Activated naive CD4-positive, alpha-beta T cell treated with anti-CD3 and anti-CD28 coated beads, Interleukin-2, amount 50 U/mL, for 72 hours (primary cell): ENCODE results near the gene SMTN. TPM values are rescaled to one million over a fixed set of nuclear protein-coding genes. Genes with fewer than 3 reads are reported as not detected.
A peak's percentile ranks its signal among the peaks of the same experiment; 100 is the strongest.
"Not testable (repeated sequence)": the region's sequence is repeated elsewhere in the genome, so short reads cannot be mapped to it uniquely, and the experiment has no call there.

Source experiments
- ATAC-seq, 2 donors: fragments of 150-1000 bp; cut with Tn5 transposase; 2 replicates each; pipeline ENCODE4 v1.10.0; 2021; ENCODE audit warnings: mild to moderate bottlenecking in 2 of 2, moderate library complexity in 2 of 2
- DNase-seq, 2 donors: peaks; one replicate each; pipeline ENCODE4 v3.0.0; 2021 to 2022; ENCODE audit warnings: low spot score in 2 of 2
- H3K27ac Mint-ChIP-seq, 2 donors: one replicate each; pipeline ENCODE4 v1.8.0; 2022; ENCODE audit warnings: mild to moderate bottlenecking in 2 of 2, mixed read lengths in 2 of 2
- H3K36me3 Mint-ChIP-seq, 2 donors: one replicate each; pipeline ENCODE4 v1.8.0; 2022; ENCODE audit warnings: mixed read lengths in 2 of 2
- H3K9me3 Mint-ChIP-seq, 2 donors: one replicate each; pipeline ENCODE4 v1.8.0; 2022; ENCODE audit warnings: mixed read lengths in 2 of 2
- total RNA-seq, 2 donors: library from RNA; stranded (reverse); gene quantifications; one replicate each; pipeline ENCODE4 v1.2.3, GENCODE V29; 2022

SMTN gene
- total RNA-seq, 2 donors from 2014 or later = 32.5 to 128 TPM

DNA sequence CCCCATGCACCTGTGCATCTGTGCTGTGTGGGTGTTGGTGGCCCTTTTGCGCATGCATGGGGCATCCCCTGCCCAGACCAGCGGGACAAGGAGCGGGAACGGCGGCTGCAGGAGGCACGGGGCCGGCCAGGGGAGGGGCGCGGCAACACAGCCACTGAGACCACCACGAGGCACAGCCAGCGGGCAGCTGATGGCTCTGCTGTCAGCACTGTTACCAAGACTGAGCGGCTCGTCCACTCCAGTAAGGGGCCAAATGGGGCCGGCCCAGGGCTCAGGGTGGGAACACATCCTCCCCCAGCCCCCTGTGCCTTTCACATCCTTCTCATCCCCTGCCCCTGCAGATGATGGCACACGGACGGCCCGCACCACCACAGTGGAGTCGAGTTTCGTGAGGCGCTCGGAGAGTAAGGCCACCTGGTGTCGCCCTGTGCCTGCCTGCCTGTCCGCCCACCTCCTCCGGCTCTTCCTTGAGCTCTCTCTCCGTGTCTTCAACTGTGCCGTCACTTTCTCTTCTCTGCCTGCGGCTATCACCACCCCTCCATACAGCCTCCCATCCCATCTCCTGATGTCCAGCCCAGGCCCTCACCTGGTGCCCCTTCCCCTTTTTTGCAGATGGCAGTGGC is 15.7 kb downstream of the SMTN start:
- Mint-ChIP-seq H3K9me3 (no peaks in the 10 kb centered on the region), H3K36me3 (no peaks in the 10 kb centered on the region), H3K27ac (peak overlapping the region; percentile 47 to 50)
- ATAC-seq (no peak), DNase-seq (no peak)

DNA sequence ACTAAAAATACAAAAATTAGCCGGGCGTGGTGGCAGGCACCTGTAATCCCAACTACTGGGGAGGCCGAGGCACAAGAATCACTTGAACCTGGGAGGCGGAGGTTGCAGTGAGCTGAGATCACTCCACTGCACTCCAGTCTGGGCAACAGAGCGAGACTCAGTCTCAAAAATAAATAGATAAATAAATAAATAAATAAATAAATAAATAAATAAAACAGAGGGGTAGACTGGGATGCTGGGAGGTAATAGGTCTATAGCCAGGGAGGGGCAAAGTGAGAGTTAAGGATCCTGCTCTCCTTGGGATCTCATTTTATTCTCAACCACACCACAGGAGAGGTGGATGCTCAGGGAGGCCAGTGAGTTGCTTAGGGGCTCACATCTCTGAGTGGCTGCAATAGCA is 16.4 kb downstream of the SMTN start:
- H3K27ac Mint-ChIP-seq, H3K9me3 Mint-ChIP-seq, H3K36me3 Mint-ChIP-seq, ATAC-seq, DNase-seq: not testable (repeated sequence)

DNA sequence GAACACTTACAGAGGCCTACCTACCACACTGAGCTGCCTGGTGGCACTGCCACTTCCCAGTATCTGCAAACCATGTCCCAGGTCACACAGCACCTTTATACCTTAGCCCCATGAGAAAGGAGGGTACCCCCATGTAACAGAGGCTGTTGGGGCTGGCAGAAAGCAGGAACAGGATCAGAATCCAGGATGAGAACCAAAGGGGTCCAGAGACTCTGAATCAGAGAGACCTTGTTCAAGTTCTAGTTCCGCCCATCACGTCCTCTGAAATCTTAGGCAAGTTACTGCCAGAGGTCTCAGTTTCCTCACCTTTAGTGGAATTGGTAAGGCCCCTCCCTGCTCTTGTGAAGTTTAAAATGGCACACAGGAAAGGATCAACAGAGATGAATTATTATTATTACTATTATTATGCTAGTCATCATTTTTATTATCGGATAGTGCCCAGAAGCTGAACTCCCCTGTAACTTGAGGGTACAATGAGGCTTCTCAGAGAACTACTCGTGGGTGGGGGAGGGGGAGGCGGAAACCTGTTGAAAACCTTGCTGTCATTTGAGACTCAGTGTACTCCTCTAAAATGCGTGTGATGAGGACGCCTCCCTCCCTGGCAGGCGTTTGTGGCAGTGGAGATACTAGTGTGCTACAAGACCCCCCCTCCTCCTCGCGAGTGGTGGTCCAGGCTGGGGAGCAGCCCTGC is 17.0 kb downstream of the SMTN start:
- H3K36me3 Mint-ChIP-seq = no peaks in the 10 kb centered on the region
- H3K27ac Mint-ChIP-seq = no peak overlapping the region
- DNase-seq = no peak
- H3K9me3 Mint-ChIP-seq = no peaks in the 10 kb centered on the region
- ATAC-seq = no peak

DNA sequence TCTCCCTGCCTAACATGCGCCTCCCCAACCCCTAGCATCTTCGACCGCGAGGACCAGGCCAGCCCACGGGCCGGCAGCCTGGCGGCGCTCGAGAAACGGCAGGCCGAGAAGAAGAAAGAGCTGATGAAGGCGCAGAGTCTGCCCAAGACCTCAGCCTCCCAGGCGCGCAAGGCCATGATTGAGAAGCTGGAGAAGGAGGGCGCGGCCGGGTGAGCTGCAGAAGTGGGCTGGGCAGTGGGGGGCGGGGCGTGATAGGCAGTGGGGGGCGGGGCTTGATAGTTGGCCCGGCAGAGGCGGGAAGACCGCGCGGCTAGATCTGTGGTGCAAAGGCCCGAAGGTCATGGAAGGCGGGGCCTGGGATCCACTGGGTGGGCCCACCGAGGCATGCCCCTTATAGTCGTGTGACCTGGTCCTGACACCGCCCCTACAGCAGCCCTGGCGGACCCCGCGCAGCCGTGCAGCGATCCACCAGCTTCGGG is 17.6 kb downstream of the SMTN start:
- no peak overlapping the region for H3K27ac Mint-ChIP-seq
- DNase-seq (no peak), ATAC-seq (no peak)
- no peaks in the 10 kb centered on the region for H3K9me3 Mint-ChIP-seq
- no peaks in the 10 kb centered on the region for H3K36me3 Mint-ChIP-seq

DNA sequence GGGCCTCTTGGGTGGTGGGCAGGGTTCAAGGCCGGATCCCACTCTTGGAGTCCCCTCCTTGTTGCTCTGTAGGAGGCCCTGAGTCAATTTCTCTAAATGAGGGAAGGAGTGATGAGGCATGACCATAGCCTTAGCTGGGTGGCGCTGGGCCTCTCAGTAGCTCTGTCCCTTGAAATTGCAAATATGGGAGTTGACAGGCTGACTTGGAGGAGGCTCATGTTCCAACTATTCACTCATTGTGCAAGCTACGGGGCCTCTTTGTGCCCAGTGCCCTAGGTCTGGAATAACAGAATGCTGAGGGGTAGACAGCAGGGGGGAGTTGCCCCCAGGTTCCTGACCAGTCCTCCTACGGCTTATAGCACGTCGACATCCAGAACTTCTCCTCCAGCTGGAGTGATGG is 18.3 kb downstream of the SMTN start:
- Mint-ChIP-seq H3K36me3 (no peaks in the 10 kb centered on the region), H3K27ac (no peak overlapping the region), H3K9me3 (no peaks in the 10 kb centered on the region)
- ATAC-seq = no peak
- no peak for DNase-seq

DNA sequence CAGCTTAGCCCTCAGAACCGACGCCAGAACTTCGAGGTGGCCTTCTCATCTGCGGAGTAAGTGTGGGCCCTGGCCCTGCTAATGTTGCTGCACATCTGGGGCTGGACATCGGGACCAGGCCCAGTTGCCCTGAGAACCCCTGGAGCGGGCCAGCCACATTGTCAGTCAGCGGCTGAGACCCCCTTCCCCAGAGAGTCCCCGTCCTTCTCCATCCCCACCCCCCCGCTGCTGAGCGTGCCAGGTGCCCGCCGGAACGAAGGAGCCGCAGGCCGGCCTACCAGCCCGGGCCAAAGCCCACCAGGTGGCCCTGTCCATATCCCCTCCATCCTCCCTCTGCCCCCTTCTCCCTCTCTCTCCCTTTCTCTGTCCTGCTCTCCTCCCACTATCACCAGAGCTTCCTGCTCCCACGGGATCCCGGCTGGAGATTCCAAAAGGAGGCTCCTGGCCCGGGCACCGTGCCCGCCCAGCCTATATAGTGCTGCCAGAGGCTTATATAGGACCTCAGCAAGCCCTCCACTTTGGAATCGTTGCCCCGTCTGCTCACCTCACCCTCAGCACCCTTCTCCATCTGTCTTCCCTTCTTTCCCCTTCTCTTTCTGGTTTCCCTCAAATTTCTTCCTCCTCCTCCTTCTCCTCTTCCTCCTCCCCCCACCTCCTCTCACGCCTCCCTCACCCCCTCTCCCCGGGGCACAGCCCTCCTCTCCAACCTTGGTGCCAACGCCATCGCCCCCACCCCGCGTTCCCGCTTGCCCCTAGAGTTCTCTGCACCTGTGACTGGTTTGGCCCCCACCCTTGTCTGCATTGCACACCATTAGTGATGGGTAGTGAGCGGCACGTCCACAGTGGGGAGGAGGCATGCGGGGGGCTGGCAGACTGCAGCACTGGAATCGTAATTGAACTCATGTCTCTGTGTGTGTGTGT is 19.0 kb downstream of the SMTN start:
- Mint-ChIP-seq H3K27ac (peak overlapping the region in 1 of 2 donors; percentile 86), H3K36me3 (no peaks in the 10 kb centered on the region), H3K9me3 (no peaks in the 10 kb centered on the region)
- DNase-seq = no peak
- no peak for ATAC-seq

DNA sequence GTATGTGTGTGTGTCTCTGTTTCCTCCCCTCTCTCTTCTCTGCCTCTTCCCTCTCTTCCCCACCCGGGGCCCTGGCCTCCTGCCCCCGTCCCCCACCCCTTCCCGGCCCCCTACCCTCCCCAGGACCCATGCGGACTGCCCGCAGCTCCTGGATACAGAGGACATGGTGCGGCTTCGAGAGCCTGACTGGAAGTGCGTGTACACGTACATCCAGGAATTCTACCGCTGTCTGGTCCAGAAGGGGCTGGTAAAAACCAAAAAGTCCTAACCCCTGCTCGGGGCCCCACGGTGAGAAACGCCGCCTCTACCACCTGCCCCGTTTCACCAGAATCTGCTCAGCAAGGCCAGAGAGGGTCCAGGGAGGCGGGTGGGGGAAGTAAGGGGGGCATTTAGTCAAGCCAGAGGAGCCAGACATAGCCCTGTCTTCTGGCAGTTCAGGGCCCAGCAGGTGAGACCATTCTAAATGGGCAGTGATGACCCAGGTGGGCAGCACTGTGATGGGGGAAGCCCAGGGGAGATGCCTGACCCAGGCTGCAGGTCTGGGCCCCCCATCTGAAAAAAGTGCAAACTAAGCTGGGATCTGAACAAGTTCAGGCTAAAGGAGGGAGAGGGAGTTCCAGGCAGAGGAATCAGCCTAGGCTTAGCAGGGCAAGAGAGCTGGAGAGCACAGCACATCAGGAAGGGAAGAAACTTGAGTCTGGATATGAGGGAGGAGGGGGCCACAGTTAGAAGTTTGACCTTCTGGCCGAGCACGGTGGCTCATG is 19.8 kb downstream of the SMTN start:
- DNase-seq (no peak), ATAC-seq (no peak)
- peak overlapping the region in 1 of 2 donors; percentile 36 for H3K27ac Mint-ChIP-seq
- no peaks in the 10 kb centered on the region for H3K36me3 Mint-ChIP-seq
- H3K9me3 Mint-ChIP-seq = no peaks in the 10 kb centered on the region

DNA sequence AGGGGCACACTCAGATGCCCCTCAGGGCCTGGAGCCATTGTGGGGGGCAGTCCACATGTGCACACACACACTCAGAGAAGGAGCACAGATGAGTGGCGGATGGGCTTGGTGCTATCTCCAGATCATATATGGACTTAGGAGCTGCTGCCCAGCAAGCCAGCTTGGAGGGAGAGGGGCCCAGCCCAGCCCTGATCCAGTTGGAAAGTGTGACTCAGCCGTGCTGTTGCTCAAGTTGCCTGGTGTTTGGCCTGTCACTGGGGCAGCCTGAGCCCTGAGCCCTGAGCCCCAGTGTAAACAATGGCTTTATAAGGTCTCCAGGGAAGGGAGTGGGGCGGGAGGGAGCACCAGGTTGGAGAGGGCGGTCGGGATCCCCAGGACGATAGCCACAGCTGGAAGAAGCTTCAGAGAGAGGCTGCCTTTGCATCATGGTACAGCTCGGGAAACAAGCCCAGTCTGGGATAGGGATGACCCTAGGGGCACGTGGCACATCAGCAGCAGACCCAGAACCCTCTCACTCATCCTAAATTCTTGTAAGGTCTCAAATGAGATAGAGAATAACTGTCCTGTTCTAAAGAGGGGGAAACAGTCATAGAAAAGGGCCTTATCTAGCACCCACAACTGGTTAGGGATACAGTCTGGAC is 21.4 kb downstream of the SMTN start:
- DNase-seq (no peak), ATAC-seq (no peak)
- no peaks in the 10 kb centered on the region for H3K36me3 Mint-ChIP-seq
- H3K27ac Mint-ChIP-seq = no peak overlapping the region
- H3K9me3 Mint-ChIP-seq = no peaks in the 10 kb centered on the region

DNA sequence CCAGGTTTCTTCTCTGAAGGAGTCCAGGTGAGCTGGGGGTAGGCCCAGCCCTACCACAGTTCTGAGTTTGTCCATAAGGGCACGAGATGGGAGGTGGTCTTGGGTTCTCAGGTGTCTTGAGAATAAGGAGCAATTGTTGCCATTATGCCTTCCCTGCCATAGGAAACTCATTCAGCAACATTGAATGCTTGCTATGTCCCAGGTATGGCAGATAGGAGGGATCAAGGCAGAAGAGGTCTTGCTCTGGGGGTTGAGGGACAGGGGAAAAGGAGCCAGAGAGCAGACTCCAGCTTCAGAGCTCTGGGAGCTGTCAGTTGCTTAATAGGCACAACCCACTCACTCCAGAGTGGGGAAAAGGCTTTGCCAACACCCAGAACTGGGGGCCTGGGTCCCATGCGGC is 22.0 kb downstream of the SMTN start:
- H3K9me3 Mint-ChIP-seq = no peaks in the 10 kb centered on the region
- ATAC-seq = no peak
- H3K27ac Mint-ChIP-seq = no peak overlapping the region

DNA sequence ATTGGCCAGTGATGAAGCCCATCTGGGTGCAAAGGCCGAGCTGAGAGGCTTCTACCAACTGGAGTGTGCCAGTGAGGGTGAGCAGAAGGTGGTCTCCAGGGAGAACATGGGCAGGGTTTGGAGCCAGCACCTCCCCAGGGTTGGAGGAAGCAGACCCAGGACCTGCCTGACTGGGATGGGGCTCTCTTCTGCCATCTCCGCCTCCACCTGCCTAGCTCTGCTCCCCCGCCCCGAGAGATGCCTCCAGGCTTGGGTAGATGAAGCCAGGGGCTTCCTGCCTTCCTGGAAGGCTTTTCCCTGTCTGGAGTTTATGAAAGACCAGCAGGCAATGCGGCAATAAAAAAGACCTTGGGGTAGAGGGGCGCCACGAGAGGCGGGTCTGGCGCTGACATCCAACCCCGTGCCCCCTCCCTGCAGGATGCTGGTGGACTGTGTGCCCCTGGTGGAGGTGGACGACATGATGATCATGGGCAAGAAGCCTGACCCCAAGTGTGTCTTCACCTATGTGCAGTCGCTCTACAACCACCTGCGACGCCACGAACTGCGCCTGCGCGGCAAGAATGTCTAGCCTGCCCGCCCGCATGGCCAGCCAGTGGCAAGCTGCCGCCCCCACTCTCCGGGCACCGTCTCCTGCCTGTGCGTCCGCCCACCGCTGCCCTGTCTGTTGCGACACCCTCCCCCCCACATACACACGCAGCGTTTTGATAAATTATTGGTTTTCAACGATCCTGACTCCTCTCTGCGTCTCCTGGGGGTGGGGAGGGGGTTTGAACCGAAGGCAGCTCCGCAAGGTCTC is 23.0 kb downstream of the SMTN start:
- ATAC-seq (no peak), DNase-seq (no peak)
- no peaks in the 10 kb centered on the region for H3K9me3 Mint-ChIP-seq
- H3K36me3 Mint-ChIP-seq = no peaks in the 10 kb centered on the region
- no peak overlapping the region for H3K27ac Mint-ChIP-seq

More for the DNA sequence above, 22.0 kb downstream of the SMTN start:
- no peaks in the 10 kb centered on the region for H3K36me3 Mint-ChIP-seq
- no peak for DNase-seq

DNA sequence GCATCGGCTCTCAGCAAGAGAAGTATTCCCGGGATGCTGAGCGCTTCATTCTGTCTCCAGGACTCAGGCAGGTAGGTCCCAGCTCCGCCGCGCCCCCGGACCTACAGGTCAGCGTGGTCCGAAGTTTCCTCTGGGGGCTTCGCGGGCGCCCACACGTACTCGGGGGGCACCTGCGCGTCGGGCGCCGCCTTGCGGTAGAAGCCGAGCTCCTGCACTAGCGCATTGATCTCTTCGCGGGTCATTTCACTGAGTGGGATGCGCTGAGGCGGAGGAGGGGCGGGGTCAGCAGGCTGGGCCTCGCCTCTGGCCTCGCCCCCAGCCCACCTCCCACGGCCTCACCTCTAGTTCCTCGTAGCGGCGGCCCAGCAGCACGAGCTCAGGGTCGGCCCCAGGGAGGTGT is 23.8 kb downstream of the SMTN start:
- no peak for DNase-seq
- Mint-ChIP-seq H3K36me3 (no peaks in the 10 kb centered on the region), H3K27ac (no peak overlapping the region), H3K9me3 (no peaks in the 10 kb centered on the region)
- ATAC-seq = no peak

DNA sequence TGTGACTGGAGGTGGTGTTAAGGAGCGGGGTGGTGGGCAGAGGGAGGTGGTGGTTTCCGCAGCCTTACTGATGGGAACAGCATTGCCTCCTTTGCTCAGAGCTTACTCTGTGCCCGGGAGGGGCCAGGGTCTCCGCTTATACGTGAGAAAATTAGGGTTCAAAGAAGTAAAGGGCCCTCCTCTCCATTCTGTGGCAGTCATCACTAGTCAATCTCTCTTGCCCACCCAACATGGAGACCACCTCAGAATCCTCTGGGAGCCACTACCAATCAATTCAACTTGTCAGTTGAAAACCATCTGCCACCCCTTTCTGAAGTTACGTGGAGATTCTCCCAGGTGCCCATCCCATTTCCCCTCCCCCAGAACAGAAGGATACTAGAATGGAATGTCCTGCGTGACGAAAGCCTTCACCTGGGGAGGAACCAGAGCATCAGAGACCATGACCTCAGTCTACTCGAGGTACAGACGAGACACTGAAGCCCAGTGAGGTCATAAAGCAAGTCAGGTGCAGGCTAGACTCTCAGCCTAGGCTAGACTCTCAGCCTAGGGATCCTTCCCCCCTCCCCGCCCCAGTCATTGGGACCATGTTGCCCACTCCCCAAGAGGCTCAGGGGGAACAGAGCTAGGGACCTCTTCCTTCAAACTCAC is 24.3 kb downstream of the SMTN start:
- H3K27ac Mint-ChIP-seq = peak overlapping the region in 1 of 2 donors; percentile 80
- H3K9me3 Mint-ChIP-seq = no peaks in the 10 kb centered on the region
- ATAC-seq (no peak), DNase-seq (no peak)
- H3K36me3 Mint-ChIP-seq = no peaks in the 10 kb centered on the region

DNA sequence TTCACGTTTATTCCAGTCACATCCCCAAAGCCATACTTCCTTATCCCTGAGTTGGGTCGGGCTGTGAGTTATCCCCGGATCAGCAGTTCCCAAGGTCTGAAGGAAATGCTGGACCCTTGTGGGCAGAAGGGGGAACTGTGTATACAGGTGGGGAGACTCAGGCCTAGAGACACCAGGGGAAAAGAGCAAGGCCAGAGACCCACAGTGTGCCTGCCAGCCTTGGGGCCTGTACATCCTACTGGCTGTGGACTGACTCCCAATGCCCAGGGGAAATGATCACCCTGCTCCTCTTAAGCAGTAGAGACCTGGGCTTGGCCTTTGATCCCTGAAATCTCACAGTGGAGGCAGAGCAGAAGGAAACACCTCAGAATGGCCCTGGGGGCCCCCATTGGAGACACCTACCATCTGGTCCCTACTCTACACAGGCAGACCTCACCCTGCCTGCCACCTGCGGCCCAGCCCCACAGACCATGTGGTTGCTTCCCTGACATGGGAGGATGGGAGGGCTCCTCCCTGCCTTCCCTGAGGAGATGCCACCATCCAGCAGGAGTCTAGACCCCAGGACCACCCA is 25.0 kb downstream of the SMTN start:
- no peaks in the 10 kb centered on the region for H3K36me3 Mint-ChIP-seq
- peak overlapping the region in 1 of 2 donors; percentile 80 for H3K27ac Mint-ChIP-seq
- no peaks in the 10 kb centered on the region for H3K9me3 Mint-ChIP-seq
- DNase-seq (no peak), ATAC-seq (no peak)

DNA sequence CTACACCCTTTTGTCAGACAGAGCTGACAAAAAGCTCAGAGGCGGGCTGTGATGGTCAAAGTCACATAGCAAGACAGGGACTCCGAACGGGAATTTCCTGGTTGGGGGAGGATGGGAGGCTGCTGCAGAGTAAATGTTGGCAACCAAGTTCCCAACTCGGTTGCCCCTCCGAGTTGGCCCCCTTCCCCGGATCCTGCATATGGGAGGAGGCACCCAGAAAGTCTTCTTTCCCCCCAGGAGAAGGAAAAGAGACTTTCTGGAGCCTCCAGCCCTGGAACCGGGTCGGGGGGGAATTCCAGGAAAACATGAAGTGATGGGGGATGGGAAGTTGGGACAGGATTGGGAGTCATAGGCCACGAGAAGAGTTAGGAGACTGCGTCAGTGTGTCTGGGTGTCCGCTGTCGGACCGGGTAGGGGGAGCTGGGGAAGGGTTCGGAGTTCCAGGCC is 25.6 kb downstream of the SMTN start:
- Mint-ChIP-seq H3K27ac (peak overlapping the region; percentile 72 to 80), H3K36me3 (no peaks in the 10 kb centered on the region), H3K9me3 (no peaks in the 10 kb centered on the region)
- DNase-seq = no peak
- no peak for ATAC-seq
